Activated naive CD4-positive, alpha-beta T cell treated with anti-CD3 and anti-CD28 coated beads, Interleukin-2, amount 50 U/mL, for 24 hours (primary cell): ENCODE results near the gene C9orf57.
"Not testable (repeated sequence)": the region's sequence is repeated elsewhere in the genome, so short reads cannot be mapped to it uniquely, and the experiment has no call there.

Source experiments
- H3K27ac Mint-ChIP-seq: one replicate; pipeline ENCODE4 v1.8.0; 2021; ENCODE audit warnings: mild to moderate bottlenecking, mixed read lengths
- H3K27me3 Mint-ChIP-seq: one replicate; pipeline ENCODE4 v1.8.0; 2021; ENCODE audit warnings: mixed read lengths
- H3K36me3 Mint-ChIP-seq: one replicate; pipeline ENCODE4 v1.8.0; 2021; ENCODE audit warnings: mixed read lengths
- H3K4me1 Mint-ChIP-seq: one replicate; pipeline ENCODE4 v1.8.0; 2021; ENCODE audit warnings: mixed read lengths
- H3K4me3 Mint-ChIP-seq: one replicate; pipeline ENCODE4 v1.8.0; 2021; ENCODE audit warnings: mild to moderate bottlenecking, mixed read lengths
- H3K9me3 Mint-ChIP-seq: one replicate; pipeline ENCODE4 v1.8.0; 2021; ENCODE audit warnings: mixed read lengths

C9orf57 gene

GRCh38 chr9:72060513-72060912 lies at the start of gene C9orf57:
Gene C9orf57, minus strand, starts transcription at chr9:72060613. Its CDS starts 1,282 bp downstream, at chr9:72059331.
- Mint-ChIP-seq H3K9me3 (no peaks in the 10 kb centered on the region), H3K27ac (no peak within 1 kb of the TSS), H3K27me3 (peaks cover 6% of the 10 kb centered on the region), H3K4me3 (no peak within 1 kb of the TSS), H3K4me1 (no peaks in the 10 kb centered on the region), H3K36me3 (no peaks in the 10 kb centered on the region)

- peaks cover under 1% of the 10 kb centered on the region for H3K27me3 Mint-ChIP-seq
Measured at GRCh38 chr9:72102520-72102919, 42.1 kb upstream of the C9orf57 start.

GRCh38 chr9:72095520-72095919 lies 35.1 kb upstream of the C9orf57 start:
- H3K4me1 Mint-ChIP-seq, H3K27me3 Mint-ChIP-seq, H3K9me3 Mint-ChIP-seq, H3K36me3 Mint-ChIP-seq, H3K4me3 Mint-ChIP-seq, H3K27ac Mint-ChIP-seq: not testable (repeated sequence)

More at GRCh38 chr9:72102520-72102919, 42.1 kb upstream of the C9orf57 start:
- H3K36me3 Mint-ChIP-seq: no peaks in the 10 kb centered on the region
- H3K27ac Mint-ChIP-seq: no peak overlapping the region
- no peak overlapping the region for H3K4me3 Mint-ChIP-seq
- peaks cover 7% of the 10 kb centered on the region for H3K9me3 Mint-ChIP-seq
- H3K4me1 Mint-ChIP-seq: no peaks in the 10 kb centered on the region

- peaks cover 2% of the 10 kb centered on the region for H3K36me3 Mint-ChIP-seq
- no peaks in the 10 kb centered on the region for H3K9me3 Mint-ChIP-seq
- no peaks in the 10 kb centered on the region for H3K4me1 Mint-ChIP-seq
- no peak overlapping the region for H3K4me3 Mint-ChIP-seq
- no peak overlapping the region for H3K27ac Mint-ChIP-seq
- peaks cover 10% of the 10 kb centered on the region for H3K27me3 Mint-ChIP-seq
Measured at GRCh38 chr9:72092820-72093219, 32.4 kb upstream of the C9orf57 start.

- Mint-ChIP-seq H3K27me3 (peaks cover 11% of the 10 kb centered on the region), H3K9me3 (no peaks in the 10 kb centered on the region), H3K36me3 (peaks cover 2% of the 10 kb centered on the region), H3K4me1 (no peaks in the 10 kb centered on the region), H3K4me3 (no peak overlapping the region), H3K27ac (no peak overlapping the region)
Measured at GRCh38 chr9:72089451-72090130, 29.2 kb upstream of the C9orf57 start.

GRCh38 chr9:72082536-72082935 lies 22.1 kb upstream of the C9orf57 start:
- Mint-ChIP-seq H3K36me3 (no peaks in the 10 kb centered on the region), H3K4me1 (no peaks in the 10 kb centered on the region), H3K27ac (no peak overlapping the region)

GRCh38 chr9:72074666-72075065 lies 14.3 kb upstream of the C9orf57 start:
- not testable (repeated sequence) for H3K27me3 Mint-ChIP-seq, H3K9me3 Mint-ChIP-seq, H3K4me1 Mint-ChIP-seq, H3K27ac Mint-ChIP-seq, H3K36me3 Mint-ChIP-seq, H3K4me3 Mint-ChIP-seq

More at GRCh38 chr9:72082536-72082935, 22.1 kb upstream of the C9orf57 start:
- H3K9me3 Mint-ChIP-seq: no peaks in the 10 kb centered on the region
- H3K4me3 Mint-ChIP-seq: no peak overlapping the region
- peaks cover 13% of the 10 kb centered on the region for H3K27me3 Mint-ChIP-seq

GRCh38 chr9:72065076-72065475 lies 4.7 kb upstream of the C9orf57 start:
- H3K4me3 Mint-ChIP-seq: no peak overlapping the region
- H3K27ac Mint-ChIP-seq: no peak overlapping the region

GRCh38 chr9:72052122-72052521 lies 8.3 kb downstream of the C9orf57 start:
- Mint-ChIP-seq H3K4me1 (no peaks in the 10 kb centered on the region), H3K9me3 (no peaks in the 10 kb centered on the region), H3K27me3 (no peaks in the 10 kb centered on the region), H3K36me3 (no peaks in the 10 kb centered on the region), H3K27ac (no peak overlapping the region), H3K4me3 (no peak overlapping the region)

More at GRCh38 chr9:72065076-72065475, 4.7 kb upstream of the C9orf57 start:
- H3K36me3 Mint-ChIP-seq: no peaks in the 10 kb centered on the region
- no peaks in the 10 kb centered on the region for H3K4me1 Mint-ChIP-seq
- H3K27me3 Mint-ChIP-seq: peaks cover 10% of the 10 kb centered on the region
- no peaks in the 10 kb centered on the region for H3K9me3 Mint-ChIP-seq

- H3K27me3 Mint-ChIP-seq: no peaks in the 10 kb centered on the region
- no peaks in the 10 kb centered on the region for H3K9me3 Mint-ChIP-seq
- H3K36me3 Mint-ChIP-seq: no peaks in the 10 kb centered on the region
- no peak overlapping the region for H3K27ac Mint-ChIP-seq
- no peaks in the 10 kb centered on the region for H3K4me1 Mint-ChIP-seq
- no peak overlapping the region for H3K4me3 Mint-ChIP-seq
Measured at GRCh38 chr9:72048850-72049249, 11.6 kb downstream of the C9orf57 start.

- Mint-ChIP-seq H3K4me3 (no peak overlapping the region), H3K27ac (no peak overlapping the region), H3K27me3 (no peaks in the 10 kb centered on the region), H3K4me1 (no peaks in the 10 kb centered on the region), H3K9me3 (no peaks in the 10 kb centered on the region), H3K36me3 (no peaks in the 10 kb centered on the region)
Measured at GRCh38 chr9:72046630-72047456, 13.6 kb downstream of the C9orf57 start.

GRCh38 chr9:72044095-72044494 lies 16.3 kb downstream of the C9orf57 start:
- H3K27ac Mint-ChIP-seq: no peak overlapping the region

GRCh38 chr9:72043576-72043975 lies 16.8 kb downstream of the C9orf57 start:
- Mint-ChIP-seq H3K27ac (no peak overlapping the region), H3K4me3 (no peak overlapping the region), H3K36me3 (no peaks in the 10 kb centered on the region), H3K9me3 (no peaks in the 10 kb centered on the region), H3K27me3 (peaks cover 6% of the 10 kb centered on the region), H3K4me1 (peaks cover 4% of the 10 kb centered on the region)

More at GRCh38 chr9:72044095-72044494, 16.3 kb downstream of the C9orf57 start:
- peaks cover 4% of the 10 kb centered on the region for H3K27me3 Mint-ChIP-seq
- H3K36me3 Mint-ChIP-seq: no peaks in the 10 kb centered on the region
- H3K9me3 Mint-ChIP-seq: no peaks in the 10 kb centered on the region
- H3K4me3 Mint-ChIP-seq: no peak overlapping the region
- H3K4me1 Mint-ChIP-seq: peaks cover 1% of the 10 kb centered on the region

- Mint-ChIP-seq H3K4me3 (no peak overlapping the region), H3K36me3 (no peaks in the 10 kb centered on the region), H3K9me3 (no peaks in the 10 kb centered on the region), H3K4me1 (peaks cover 4% of the 10 kb centered on the region), H3K27me3 (peaks cover 6% of the 10 kb centered on the region), H3K27ac (no peak overlapping the region)
Measured at GRCh38 chr9:72042928-72043327, 17.5 kb downstream of the C9orf57 start.

GRCh38 chr9:72041775-72042194 lies 18.6 kb downstream of the C9orf57 start:
- Mint-ChIP-seq H3K9me3 (no peaks in the 10 kb centered on the region), H3K4me1 (peaks cover 4% of the 10 kb centered on the region), H3K4me3 (no peak overlapping the region), H3K36me3 (no peaks in the 10 kb centered on the region), H3K27me3 (peaks cover 6% of the 10 kb centered on the region), H3K27ac (no peak overlapping the region)

GRCh38 chr9:72041369-72041768 lies 19.0 kb downstream of the C9orf57 start:
- Mint-ChIP-seq H3K27me3 (peaks cover 6% of the 10 kb centered on the region), H3K36me3 (no peaks in the 10 kb centered on the region), H3K4me1 (peaks cover 4% of the 10 kb centered on the region), H3K27ac (no peak overlapping the region), H3K4me3 (no peak overlapping the region), H3K9me3 (no peaks in the 10 kb centered on the region)
